ENCODE results near the gene OTOA. TPM values are rescaled to one million over a fixed set of nuclear protein-coding genes. Genes with fewer than 3 reads are reported as not detected.
A peak's percentile ranks its signal among the peaks of the same experiment; 100 is the strongest.
"Not testable (repeated sequence)": the region's sequence is repeated elsewhere in the genome, so short reads cannot be mapped to it uniquely, and the experiment has no call there.

Gene OTOA
- total RNA-seq, 1 donor from 2014 or later, result not detected

DNA sequence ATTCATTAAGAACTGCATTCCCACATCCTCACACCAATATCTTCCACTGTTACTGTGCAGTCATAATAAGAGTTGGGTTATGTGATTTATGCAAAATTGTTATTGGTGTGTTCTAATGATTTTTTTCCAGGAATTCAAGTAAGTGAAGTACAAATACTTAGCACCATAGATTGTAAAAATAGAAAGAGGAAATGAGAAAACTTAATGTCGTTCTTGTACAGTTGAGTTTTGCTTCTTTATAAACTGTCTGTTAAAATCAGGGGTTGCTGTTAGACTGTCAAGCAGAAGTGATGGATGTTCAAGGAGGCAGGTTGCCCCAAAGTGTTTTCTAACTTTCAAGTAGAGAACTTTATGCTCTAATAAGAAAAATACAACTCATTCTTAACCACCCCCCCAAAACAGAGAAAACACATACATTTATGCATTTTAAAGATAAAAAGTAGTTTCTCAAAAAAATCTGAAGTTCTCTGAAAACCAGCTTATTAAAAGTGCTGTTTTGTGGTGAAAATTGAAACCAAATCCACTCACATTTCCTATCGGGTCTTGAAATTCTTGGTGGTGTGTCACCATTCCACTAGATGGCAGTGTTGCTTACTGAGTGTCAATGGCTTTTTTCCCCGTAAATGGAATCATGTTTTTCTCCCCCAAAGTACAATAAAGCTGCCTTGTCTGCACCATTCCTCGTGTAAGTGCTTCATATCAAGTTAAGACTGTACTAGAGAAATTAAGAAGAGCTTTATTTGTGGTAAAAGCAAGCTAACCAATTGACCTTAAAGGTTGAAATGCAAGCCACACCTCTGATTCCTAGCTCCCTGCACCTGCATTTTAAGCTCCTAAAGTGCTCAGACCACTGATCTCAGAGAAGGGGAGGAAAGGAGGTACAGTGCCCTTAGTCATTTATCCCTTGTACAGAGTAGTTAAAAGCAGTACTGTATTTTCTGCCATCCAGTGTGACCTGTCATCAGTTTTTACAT, 6.7 kb upstream of the OTOA start:
- intact Hi-C loops (cut with micrococcal nuclease), result no loop called here
- DNase-seq (no peak), ATAC-seq (peak; percentile 26)

DNA sequence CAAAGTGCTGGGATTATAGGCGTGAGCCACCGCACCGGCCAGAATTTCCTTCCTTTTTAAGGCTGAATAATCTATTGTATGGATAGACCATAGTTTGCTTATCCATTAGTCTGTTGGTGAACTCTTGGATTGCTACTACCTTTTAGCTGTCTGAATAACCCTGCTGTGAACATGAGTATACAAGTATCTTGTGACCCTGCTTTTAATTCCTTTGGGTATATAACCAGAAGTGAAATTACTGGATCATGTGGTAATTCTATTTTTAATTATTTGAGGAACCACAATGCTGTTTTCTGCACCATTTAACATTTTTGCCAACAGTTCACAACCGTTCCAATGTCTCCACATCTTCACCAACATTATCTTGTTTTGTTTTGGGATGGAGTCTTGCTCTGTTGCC, 4.6 kb upstream of the OTOA start:
- intact Hi-C loops (cut with micrococcal nuclease), result no loop called here

DNA sequence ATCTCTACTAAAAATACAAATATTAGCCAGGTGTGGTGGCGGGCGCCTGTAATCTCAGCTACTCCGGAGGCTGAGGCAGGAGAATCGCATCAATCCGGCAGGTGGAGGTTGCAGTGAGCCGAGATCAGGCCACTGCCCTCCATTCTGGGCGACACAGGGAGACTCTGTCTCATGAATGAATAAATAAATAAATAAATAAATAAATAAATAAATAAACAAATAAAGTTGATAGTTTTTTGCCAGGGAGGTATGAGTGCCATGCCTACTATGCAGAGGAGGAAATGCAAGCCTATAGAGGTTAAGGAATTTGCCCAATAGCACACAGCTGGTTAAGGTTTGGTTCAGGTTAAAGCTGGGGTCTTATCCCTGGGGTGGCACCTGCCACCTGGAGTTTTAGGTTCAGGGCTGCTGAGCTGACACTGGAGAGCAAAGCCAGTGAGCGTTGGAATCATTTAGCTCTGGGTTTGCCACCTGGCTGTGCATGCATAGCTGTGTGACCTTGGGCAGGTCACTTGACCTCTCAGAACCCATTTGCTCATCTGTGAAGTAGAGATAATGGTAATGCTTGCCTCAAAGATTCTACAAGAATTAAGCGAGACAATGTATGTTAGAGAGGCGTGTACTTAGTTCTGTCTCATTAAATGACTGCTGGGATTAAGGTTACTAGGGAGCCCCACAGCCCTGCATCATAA, 1.2 kb downstream of the OTOA start:
- ATAC-seq (no peak), DNase-seq (no peak)
- intact Hi-C loops (cut with micrococcal nuclease), result no loop called here

More for the DNA sequence above, 4.6 kb upstream of the OTOA start:
- no peak for DNase-seq
- ATAC-seq, result no peak

DNA sequence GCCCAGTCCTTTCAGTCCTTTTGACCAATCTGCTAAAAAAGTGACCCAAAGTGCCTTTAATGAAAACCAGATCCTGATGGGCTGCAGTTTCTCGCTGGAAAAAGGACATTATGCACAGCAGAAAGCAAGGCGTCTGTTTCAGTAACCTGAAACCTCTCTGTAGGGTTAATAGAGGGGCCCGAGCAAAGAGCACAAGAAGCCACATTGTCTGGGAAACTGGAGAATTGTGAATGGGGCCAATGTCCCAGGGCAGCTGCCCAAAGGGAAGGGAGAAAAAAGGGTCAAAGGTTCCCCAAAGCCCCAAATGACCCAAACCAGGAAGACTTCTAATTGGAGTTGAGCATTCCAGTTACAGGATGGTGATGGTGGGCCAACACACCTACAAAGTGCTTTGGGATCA, 3.0 kb downstream of the OTOA start:
- no peak for ATAC-seq
- DNase-seq, result no peak
- intact Hi-C loops (cut with micrococcal nuclease), result no loop called here

DNA sequence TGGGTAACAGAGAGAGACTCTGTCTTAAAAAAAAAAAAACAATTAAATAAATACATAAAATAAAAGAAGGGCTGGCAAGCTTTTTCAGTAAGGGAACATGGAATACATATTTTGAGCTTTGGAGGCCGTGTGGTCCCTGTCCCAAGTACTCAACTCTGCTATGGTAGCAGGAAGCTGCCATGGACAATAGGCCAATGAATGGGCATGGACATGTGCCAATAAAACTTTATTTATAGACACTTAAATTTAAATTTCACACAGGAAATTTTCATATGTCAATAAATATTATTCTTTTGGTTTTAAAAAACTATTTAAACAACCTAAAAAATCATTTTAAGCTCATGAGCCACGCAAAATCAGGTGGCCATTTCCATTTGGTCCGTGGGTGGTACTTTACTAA, 3.8 kb downstream of the OTOA start:
- intact Hi-C loops (cut with micrococcal nuclease), result no loop called here
- DNase-seq, result no peak
- ATAC-seq, result no peak

DNA sequence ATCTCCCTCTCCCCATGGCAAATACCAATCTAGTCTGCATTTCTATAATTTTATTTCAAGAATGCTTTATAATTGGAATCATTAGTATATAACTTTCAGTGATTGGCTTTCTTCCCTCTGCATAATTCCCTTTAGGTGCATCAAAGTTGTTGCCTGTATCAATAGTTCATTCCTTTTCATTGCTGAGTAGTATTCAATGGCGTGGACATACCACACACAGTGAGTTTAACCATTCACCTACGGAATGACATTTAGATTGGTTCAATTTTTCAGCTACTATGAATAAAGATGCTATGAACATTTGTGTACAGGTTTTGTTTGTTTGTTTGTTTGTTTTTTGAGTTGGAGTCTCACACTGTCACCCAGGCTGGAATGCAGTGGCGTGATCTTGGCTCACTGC, 9.7 kb downstream of the OTOA start:
- DNase-seq (no peak), ATAC-seq (no peak)
- intact Hi-C loops (cut with micrococcal nuclease), result no loop called here

DNA sequence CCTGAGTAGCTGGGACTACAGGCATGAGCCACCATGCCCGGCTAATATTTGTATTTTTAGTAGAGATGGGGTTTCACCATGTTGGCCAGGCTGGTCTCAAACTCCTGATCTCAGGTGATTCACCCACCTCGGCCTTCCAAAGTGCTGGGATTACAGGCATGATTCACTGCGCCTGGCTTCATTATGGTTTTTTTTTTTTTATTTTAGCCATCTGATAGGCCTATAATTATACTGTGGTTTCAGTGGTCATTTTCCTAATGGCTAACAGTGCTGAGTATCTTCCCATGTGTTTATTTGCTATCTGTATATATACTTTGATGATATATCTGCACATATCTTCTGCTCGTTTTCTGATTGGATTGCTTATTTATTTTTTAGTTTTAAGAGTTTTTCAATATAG, 10.7 kb downstream of the OTOA start:
- DNase-seq; intact Hi-C loops (cut with micrococcal nuclease); ATAC-seq: not testable (repeated sequence)

DNA sequence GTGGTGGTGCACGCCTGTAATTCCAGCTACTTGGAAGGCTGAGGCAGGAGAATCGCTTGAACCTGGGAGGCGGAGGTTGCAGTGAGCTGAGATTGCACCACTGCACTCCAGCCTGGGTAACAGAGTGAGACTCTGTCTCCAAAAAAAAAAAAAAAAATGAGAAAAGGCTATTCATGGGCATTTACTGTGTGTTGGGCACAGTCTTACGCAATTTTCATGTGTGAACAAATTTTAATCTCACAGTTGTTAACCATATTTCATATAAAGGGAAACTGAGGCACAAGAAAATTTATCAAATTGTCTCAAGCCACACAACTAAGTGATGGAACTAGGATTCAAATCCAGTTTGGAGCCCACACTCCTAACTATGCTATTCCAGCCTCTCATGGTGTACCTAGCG, 16.9 kb downstream of the OTOA start:
- intact Hi-C loops (cut with micrococcal nuclease); DNase-seq; ATAC-seq: not testable (repeated sequence)

DNA sequence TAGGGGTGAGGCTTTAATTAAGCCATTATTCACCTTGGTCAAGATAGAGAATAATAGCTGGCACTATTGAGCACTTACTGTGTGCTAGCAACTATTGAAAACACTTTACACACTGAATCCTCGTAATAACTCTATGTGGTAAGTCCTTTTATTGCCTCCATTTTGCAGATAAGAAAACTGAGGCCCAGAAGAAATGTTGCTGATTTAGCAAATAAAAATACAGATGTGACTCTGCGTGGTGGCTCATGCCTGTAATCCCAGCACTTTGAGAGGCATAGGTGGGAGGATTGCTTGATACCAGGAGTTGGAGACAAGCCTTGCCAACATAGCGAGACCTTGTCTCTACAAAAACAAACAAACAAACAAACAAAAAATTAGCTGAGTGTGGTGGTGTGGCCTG, 19.4 kb downstream of the OTOA start:
- DNase-seq (no peak), ATAC-seq (no peak)
- intact Hi-C loops (cut with micrococcal nuclease), result no loop called here

DNA sequence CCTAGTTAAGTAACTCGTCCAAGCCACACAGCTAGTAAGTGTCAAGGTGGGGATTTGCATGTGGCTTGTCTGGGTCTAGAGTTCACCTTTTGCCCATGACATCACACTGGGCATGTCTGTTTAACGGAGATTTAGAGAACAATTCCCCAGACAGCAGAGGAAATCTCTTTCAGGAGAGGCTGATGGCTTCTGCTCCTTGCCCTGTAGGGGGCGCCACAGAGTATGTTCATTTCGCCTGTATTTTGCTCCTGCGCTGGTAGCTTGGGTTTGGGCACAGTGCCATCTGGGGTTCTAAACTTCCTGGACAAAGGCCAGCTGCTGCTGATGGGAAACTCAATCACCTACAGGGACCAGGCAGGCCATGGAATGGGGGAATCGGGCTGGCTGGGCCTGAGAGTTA, 20.4 kb downstream of the OTOA start:
- DNase-seq, result no peak
- no peak for ATAC-seq
- intact Hi-C loops (cut with micrococcal nuclease), result no loop called here

DNA sequence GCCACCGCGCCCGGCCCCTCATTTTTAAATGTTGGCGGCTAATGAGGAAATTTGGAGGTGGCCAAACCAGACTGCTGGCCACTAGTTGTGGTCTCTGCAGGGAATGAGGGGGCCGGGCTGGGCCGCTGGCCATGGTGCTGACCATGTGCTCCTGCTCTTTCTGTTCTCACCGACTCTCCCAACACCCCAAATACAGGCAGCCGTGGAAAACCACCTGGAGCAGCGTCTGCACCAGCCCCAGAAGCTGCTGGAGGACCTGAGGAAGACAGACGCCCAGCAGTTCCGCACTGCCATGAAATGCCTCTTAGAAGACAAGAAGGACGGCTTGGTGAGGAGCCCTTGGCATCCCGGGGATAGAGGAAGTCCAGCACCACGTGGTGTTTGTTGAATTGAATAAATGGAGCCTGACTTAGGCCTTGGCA, 21.3 kb downstream of the OTOA start:
- DNase-seq (no peak), ATAC-seq (no peak)

DNA sequence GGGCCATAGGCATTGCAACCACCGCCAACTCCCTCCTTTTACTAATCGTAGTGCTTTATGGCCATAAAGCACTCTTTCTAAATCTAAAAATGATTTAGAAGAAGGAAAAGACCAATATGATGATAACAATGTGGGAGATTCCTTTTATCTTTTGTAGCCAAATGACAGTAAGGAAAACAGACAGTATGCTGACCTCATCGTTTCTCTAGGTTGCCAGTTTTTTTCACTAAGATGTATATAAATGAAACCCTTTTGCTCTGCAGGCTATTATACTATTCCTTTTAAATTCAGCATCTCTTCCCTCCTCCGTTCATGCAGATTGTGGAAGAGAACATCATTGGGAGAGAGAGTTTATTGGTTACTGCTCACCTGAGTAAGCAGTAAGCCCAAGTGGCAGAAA, 25.3 kb downstream of the OTOA start:
- intact Hi-C loops (cut with micrococcal nuclease), result no loop called here
- ATAC-seq, result no peak

More for the DNA sequence above, 21.3 kb downstream of the OTOA start:
- intact Hi-C loops (cut with micrococcal nuclease), result no loop called here

DNA sequence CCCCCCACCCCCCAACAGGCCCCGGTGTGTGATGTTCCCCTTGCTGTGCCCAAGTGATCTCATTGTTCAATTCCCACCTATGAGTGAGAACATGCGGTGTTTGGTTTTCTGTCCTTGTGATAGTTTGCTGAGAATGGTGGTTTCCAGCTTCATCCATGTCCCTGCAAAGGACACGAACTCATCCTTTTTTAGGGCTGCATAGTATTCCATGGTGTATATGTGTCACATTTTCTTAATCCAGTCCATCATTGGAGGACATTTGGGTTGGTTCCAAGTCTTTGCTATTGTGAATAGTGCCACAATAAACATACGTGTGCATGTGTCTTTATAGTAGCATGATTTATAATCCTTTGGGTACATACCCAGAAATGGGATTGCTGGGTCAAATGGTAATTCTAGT, 27.2 kb downstream of the OTOA start:
- intact Hi-C loops (cut with micrococcal nuclease); DNase-seq; ATAC-seq: not testable (repeated sequence)

More for the DNA sequence above, 25.3 kb downstream of the OTOA start:
- no peak for DNase-seq

DNA sequence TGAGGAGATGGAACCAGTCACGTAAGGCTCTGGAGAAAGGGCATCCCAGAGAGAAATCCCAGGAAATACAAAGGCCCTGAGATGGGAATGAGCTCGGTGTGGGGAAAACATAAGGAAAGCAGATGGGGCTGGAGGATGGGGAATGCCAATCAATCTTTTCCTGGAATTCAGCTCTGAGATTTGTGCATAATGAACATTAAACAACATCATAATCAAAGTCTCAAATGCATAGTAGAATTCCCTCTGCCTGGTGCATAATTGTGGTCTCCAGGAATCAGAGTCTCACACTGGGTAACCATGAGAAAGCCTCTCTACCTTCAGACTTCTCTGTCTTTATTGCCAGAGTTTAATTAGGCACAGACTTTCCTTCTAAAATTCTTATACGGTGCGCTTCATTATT, 30.8 kb downstream of the OTOA start:
- intact Hi-C loops (cut with micrococcal nuclease), result no loop called here
- no peak for DNase-seq
- no peak for ATAC-seq

DNA sequence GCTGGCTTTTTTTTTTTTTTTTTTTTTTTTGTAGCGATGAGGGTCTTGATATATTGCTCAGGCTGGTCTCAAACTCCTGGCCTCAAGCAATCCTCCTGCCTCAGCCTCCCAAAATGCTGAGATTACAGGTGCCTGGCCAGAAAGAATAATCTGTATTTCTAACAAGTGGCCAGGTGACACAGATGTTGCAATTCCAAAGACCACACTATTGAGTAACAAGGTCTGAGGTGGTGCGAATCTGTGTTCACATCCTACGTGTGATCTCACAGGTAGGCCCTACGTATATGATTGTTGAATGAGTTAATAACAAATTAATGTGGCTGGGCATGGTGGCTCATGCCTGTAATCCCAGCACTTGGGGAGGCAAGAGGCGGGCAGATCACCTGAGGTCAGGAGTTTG, 33.3 kb downstream of the OTOA start:
- intact Hi-C loops (cut with micrococcal nuclease), result no loop called here
- ATAC-seq (no peak), DNase-seq (no peak)

DNA sequence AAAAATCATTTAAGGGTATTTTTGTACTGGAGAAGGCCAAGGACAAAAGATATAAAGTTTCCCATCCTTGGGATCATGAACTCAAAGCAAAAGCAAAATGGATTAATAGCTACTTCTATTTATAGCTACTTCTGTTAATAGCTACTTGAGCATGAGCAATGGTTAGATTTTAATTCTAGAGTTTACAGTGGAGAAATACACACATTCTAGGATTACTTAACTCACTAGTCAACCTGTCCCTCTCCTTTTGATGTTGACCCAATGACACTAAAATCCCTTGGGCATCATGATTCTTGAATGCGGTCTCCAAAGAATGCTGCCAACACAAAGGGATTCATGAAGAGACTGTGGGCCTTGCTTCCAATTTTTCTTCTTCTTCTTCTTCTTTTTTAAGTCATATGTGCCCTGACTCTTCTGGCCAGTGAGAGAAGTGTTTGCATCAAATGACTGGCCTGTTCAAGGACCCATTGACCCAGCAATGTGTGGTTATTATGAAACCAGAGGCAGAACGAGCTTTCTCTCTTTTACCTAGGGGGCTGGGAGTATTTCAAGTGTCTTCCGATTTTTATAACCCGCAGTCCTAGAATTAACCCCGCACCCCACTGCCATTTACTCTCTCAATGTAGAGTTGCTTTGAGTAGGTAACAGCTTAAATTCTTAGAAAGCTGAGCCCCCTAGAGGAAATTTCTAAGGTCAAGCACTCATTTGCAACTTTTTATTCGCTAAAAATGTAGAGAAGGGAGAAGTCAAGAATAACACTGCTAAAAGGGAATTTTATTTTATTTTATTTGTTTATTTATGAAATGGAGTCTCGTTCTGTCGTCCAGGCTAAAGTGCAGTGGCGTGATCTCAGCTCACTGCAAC, 34.6 kb downstream of the OTOA start:
- intact Hi-C loops (cut with micrococcal nuclease), result no loop called here
- no peak for DNase-seq
- no peak for ATAC-seq

DNA sequence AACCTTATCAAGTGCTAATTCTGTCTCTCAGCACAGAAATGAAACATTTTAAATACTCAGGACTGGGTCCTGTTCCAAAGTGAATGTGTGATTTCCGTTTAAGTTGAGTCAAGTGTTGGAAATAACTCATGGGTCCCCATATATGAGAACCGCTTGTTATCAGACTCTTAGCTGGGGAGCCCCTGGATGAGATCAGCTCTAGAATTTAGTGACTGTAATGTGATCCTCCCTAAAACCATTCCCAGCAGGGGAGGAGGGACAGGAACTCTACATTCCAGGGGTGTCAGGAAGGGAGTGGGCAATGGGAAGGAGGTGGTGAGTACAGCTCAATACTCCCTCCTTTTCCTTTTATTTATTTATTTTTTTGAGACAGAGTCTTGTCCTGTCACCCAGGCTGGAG, 37.5 kb downstream of the OTOA start:
- intact Hi-C loops (cut with micrococcal nuclease), result no loop called here
- no peak for DNase-seq
- ATAC-seq, result no peak

DNA sequence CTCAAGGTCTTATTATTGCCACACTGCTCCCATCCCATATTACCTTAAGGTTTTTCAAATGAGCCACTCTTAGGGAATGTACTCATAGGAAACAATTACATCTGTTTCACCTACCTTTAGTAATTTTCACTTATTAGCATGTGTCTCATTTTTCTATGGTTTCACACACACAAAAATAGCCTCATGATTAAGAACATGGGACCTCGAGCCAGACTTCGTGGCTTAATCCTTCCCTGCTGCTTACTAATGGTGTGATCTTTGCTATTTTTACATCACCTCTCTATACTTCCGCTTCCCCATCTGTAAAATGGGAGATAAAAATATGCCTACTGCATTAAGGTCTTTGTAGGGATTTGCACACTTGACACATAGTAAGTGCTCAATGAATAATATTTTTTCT, 38.5 kb downstream of the OTOA start:
- DNase-seq, result no peak
- ATAC-seq, result no peak
- intact Hi-C loops (cut with micrococcal nuclease), result no loop called here

DNA sequence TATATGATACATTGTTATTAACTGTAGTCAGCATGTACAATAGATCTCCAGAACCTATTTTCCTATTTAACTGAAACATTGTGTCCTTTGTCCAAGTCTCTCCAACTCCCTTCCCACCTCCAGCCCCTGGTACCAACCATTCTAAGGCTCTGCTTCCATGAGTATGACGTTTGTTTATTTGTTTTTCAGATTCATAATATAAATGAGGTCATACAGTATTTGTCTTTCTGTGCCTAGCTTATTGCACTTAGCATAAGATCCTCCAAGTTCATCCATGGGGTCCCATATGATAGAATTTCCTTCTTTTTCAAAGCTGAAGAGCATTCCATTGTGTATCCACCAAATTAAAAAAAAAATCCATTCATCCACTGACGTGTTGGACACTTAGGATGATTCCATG, 39.4 kb downstream of the OTOA start:
- ATAC-seq, result no peak
- intact Hi-C loops (cut with micrococcal nuclease), result no loop called here
- DNase-seq, result no peak
